HepG2 (cell line): Measurements from ENCODE around the gene MRPL48. TPM values are rescaled to one million over a fixed set of nuclear protein-coding genes. Genes with fewer than 3 reads are reported as not detected.

Experiments
- AGO2 ChIP-seq: fragments of 200-400 bp; formaldehyde crosslinking; optimal IDR thresholded peaks from 2 replicates; pipeline ENCODE3; 2017; ENCODE audit warnings: mild to moderate bottlenecking, low read depth, low read length, moderate library complexity
- ARHGAP35 ChIP-seq: sonication (generic); formaldehyde crosslinking; IDR thresholded peaks from 2 replicates; pipeline ENCODE4 v1.9.0; 2022; ENCODE audit warnings: mild to moderate bottlenecking, inconsistent platforms, moderate library complexity, missing genetic modification reagents, borderline replicate concordance
- ATF1 ChIP-seq: IDR thresholded peaks from 2 replicates; pipeline ENCODE4 v1.6.1; 2016; ENCODE audit warnings: mild to moderate bottlenecking, control low read depth
- ELF3 ChIP-seq: IDR thresholded peaks from 2 replicates; pipeline ENCODE4 v1.6.1; 2016; ENCODE audit warnings: missing genetic modification reagents, missing compliant biosample characterization
- MAFF ChIP-seq: IDR thresholded peaks from 2 replicates; pipeline ENCODE4 v1.6.1; 2011; ENCODE audit warnings: low read depth, low read length, improper control_type of control experiment
- PCBP1 ChIP-seq: fragments of 200-400 bp; formaldehyde crosslinking; IDR thresholded peaks from 2 replicates; pipeline ENCODE4 v1.6.1; 2017; ENCODE audit warnings: mild to moderate bottlenecking, low read depth, low read length, borderline replicate concordance
- ZFP82 ChIP-seq: sonication (generic); formaldehyde crosslinking; IDR thresholded peaks from 2 replicates; pipeline ENCODE4 v1.5.1; 2020; ENCODE audit warnings: mild to moderate bottlenecking, missing genetic modification reagents, borderline replicate concordance
- ZNF12 ChIP-seq: sonication (generic); formaldehyde crosslinking; IDR thresholded peaks from 2 replicates; pipeline ENCODE4 v1.5.0; 2020; ENCODE audit warnings: missing genetic modification reagents
- ZNF432 ChIP-seq: sonication (generic); formaldehyde crosslinking; IDR thresholded peaks from 2 replicates; pipeline ENCODE4 v1.5.0; 2020; ENCODE audit warnings: missing genetic modification reagents, mild to moderate bottlenecking, borderline replicate concordance
- ZNF7 ChIP-seq: IDR thresholded peaks from 2 replicates; pipeline ENCODE4 v1.6.1; 2016; ENCODE audit warnings: missing biosample characterization, missing genetic modification reagents
- polyA plus RNA-seq, 8 experiments: library from polyadenylated mRNA; depleted of rRNA in 3 of 8; stranded (reverse) in 7 of 8; unstranded in 1 of 8; fragments of >200 nt; fragmentation: Illumina TruSeq in 4 of 8; extraction: Trizol in 4 of 8; gene quantifications; 2 replicates each; pipeline versions ENCODE4 v1.2.1 to v1.2.3, GENCODE V29; 2011 to 2016; ENCODE audit warnings: low read depth in 4 of 8, missing spikeins in 1 of 8, mixed read lengths in 1 of 8; ENCODE audit not compliant: insufficient read depth in 1 of 8
- total RNA-seq, 5 experiments: library from RNA; depleted of rRNA; stranded (reverse); fragments of >200 nt; fragmentation: Illumina TruSeq; extraction: Trizol; gene quantifications; 2 replicates each; pipeline ENCODE4 v1.2.3, GENCODE V29; 2016; ENCODE audit warnings: low read depth in 1 of 5
- TF ChIP-seq, protein P1 (sequence below): sonication (generic); formaldehyde crosslinking; IDR thresholded peaks from 2 replicates; pipeline ENCODE4 v1.8.0; 2022; ENCODE audit warnings: mild to moderate bottlenecking, missing genetic modification reagents; ENCODE audit not compliant: insufficient replicate concordance
- TF ChIP-seq, protein P2 (sequence below): sonication (generic); formaldehyde crosslinking; IDR thresholded peaks from one replicate; pipeline ENCODE4 v1.5.1; 2020; ENCODE audit warnings: mild to moderate bottlenecking, missing genetic modification reagents; ENCODE audit errors: not compliant biosample characterization
- TF ChIP-seq, protein P3 (sequence below): IDR thresholded peaks from 2 replicates; pipeline ENCODE4 v1.6.1; 2012; ENCODE audit warnings: inconsistent platforms
- TF ChIP-seq, protein P4 (sequence below): sonication (generic); formaldehyde crosslinking; IDR thresholded peaks from 2 replicates; pipeline ENCODE4 v1.5.0; 2020; ENCODE audit warnings: missing genetic modification reagents, mild to moderate bottlenecking, borderline replicate concordance
- TF ChIP-seq, protein P5 (sequence below): sonication (generic); IDR thresholded peaks from 2 replicates; pipeline ENCODE4 v1.6.1; 2016; ENCODE audit warnings: low read depth, borderline replicate concordance
- TF ChIP-seq, protein P6 (sequence below): sonication (generic); formaldehyde crosslinking; IDR thresholded peaks from 2 replicates; pipeline ENCODE4 v1.4.0; 2020; ENCODE audit warnings: low read depth, mild to moderate bottlenecking, missing genetic modification reagents

MRPL48 gene
- total and polyA plus RNA-seq, 2 of the 13 experiments (the other 11 are each of a cell fraction or from before 2014, with no cell fraction given) = 61.2 to 67.9 TPM

DNA sequence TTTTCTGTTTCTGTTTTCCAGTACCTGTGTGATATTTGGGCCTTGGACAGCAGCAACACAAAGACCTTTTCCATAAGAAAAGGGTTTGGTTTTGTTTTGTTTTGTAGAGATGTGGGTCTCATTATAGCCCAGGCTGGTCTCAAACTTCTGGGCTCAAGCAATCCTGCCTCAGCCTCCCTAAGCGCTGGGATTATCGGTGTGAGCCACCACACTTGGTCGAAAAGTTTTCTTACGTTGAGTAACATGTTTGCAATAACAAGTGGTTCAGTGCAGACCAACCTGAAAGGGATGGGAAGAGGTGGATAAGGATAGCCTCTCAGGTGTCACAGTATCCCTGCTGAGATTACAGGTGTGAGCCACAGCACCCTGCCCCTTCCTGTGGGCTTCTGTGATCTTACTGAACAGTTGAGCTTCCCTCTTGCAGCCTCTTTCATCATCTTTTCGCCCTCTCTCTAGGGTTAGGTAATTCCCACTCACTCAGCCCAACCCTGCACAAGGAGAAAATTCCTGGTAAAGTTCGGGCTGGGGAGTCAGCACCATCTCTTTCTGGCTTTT is 3.5 kb upstream of the MRPL48 start (continued):
- TF ChIP-seq ZFP82 (CRISPR knock-in tag) (no peak), PCBP1 (no peak), ARHGAP35 (CRISPR knock-in tag) (no peak), ZNF7 (CRISPR knock-in tag) (peak; percentile 80), AGO2 (no peak), ZNF432 (CRISPR knock-in tag) (no peak), ELF3 (CRISPR knock-in tag) (peak; percentile 65; the same call in 1 of the 2 replicates), MAFF (no peak), ATF1 (CRISPR knock-in tag) (no peak), ZNF12 (CRISPR knock-in tag) (peak; percentile 39; the same call in 1 of the 2 replicates)
- TF ChIP-seq, protein P1, sequence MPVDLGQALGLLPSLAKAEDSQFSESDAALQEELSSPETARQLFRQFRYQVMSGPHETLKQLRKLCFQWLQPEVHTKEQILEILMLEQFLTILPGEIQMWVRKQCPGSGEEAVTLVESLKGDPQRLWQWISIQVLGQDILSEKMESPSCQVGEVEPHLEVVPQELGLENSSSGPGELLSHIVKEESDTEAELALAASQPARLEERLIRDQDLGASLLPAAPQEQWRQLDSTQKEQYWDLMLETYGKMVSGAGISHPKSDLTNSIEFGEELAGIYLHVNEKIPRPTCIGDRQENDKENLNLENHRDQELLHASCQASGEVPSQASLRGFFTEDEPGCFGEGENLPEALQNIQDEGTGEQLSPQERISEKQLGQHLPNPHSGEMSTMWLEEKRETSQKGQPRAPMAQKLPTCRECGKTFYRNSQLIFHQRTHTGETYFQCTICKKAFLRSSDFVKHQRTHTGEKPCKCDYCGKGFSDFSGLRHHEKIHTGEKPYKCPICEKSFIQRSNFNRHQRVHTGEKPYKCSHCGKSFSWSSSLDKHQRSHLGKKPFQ (CRISPR knock-in tag) = peak; percentile 95
- TF ChIP-seq, protein P2, sequence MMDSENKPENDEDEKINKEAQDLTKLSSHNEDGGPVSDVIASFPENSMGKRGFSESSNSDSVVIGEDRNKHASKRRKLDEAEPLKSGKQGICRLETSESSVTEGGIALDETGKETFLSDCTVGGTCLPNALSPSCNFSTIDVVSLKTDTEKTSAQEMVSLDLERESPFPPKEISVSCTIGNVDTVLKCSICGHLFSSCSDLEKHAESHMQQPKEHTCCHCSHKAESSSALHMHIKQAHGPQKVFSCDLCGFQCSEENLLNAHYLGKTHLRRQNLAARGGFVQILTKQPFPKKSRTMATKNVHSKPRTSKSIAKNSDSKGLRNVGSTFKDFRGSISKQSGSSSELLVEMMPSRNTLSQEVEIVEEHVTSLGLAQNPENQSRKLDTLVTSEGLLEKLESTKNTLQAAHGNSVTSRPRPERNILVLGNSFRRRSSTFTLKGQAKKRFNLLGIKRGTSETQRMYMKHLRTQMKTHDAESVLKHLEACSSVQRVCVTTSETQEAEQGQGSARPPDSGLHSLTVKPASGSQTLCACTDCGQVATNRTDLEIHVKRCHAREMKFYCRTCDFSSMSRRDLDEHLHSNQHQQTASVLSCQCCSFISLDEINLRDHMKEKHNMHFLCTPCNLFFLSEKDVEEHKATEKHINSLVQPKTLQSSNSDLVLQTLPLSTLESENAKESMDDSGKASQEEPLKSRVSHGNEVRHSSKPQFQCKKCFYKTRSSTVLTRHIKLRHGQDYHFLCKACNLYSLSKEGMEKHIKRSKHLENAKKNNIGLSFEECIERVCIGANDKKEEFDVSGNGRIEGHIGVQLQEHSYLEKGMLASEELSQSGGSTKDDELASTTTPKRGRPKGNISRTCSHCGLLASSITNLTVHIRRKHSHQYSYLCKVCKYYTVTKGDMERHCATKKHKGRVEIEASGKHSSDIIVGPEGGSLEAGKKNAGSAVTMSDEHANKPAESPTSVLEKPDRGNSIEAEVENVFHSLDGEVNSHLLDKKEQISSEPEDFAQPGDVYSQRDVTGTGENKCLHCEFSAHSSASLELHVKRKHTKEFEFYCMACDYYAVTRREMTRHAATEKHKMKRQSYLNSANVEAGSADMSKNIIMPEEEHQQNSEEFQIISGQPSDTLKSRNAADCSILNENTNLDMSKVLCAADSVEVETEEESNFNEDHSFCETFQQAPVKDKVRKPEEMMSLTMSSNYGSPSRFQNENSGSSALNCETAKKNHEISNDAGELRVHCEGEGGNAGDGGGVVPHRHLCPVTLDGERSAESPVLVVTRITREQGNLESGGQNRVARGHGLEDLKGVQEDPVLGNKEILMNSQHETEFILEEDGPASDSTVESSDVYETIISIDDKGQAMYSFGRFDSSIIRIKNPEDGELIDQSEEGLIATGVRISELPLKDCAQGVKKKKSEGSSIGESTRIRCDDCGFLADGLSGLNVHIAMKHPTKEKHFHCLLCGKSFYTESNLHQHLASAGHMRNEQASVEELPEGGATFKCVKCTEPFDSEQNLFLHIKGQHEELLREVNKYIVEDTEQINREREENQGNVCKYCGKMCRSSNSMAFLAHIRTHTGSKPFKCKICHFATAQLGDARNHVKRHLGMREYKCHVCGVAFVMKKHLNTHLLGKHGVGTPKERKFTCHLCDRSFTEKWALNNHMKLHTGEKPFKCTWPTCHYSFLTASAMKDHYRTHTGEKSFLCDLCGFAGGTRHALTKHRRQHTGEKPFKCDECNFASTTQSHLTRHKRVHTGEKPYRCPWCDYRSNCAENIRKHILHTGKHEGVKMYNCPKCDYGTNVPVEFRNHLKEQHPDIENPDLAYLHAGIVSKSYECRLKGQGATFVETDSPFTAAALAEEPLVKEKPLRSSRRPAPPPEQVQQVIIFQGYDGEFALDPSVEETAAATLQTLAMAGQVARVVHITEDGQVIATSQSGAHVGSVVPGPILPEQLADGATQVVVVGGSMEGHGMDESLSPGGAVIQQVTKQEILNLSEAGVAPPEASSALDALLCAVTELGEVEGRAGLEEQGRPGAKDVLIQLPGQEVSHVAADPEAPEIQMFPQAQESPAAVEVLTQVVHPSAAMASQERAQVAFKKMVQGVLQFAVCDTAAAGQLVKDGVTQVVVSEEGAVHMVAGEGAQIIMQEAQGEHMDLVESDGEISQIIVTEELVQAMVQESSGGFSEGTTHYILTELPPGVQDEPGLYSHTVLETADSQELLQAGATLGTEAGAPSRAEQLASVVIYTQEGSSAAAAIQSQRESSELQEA (CRISPR knock-in tag) = no peak
- TF ChIP-seq, protein P3, sequence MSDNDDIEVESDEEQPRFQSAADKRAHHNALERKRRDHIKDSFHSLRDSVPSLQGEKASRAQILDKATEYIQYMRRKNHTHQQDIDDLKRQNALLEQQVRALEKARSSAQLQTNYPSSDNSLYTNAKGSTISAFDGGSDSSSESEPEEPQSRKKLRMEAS = no peak; the same call in 1 of the 2 replicates
- TF ChIP-seq, protein P4, sequence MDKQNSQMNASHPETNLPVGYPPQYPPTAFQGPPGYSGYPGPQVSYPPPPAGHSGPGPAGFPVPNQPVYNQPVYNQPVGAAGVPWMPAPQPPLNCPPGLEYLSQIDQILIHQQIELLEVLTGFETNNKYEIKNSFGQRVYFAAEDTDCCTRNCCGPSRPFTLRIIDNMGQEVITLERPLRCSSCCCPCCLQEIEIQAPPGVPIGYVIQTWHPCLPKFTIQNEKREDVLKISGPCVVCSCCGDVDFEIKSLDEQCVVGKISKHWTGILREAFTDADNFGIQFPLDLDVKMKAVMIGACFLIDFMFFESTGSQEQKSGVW (CRISPR knock-in tag) = no peak
- TF ChIP-seq, protein P5, sequence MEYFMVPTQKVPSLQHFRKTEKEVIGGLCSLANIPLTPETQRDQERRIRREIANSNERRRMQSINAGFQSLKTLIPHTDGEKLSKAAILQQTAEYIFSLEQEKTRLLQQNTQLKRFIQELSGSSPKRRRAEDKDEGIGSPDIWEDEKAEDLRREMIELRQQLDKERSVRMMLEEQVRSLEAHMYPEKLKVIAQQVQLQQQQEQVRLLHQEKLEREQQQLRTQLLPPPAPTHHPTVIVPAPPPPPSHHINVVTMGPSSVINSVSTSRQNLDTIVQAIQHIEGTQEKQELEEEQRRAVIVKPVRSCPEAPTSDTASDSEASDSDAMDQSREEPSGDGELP = no peak; the same call in 1 of the 2 replicates
- TF ChIP-seq, protein P6, sequence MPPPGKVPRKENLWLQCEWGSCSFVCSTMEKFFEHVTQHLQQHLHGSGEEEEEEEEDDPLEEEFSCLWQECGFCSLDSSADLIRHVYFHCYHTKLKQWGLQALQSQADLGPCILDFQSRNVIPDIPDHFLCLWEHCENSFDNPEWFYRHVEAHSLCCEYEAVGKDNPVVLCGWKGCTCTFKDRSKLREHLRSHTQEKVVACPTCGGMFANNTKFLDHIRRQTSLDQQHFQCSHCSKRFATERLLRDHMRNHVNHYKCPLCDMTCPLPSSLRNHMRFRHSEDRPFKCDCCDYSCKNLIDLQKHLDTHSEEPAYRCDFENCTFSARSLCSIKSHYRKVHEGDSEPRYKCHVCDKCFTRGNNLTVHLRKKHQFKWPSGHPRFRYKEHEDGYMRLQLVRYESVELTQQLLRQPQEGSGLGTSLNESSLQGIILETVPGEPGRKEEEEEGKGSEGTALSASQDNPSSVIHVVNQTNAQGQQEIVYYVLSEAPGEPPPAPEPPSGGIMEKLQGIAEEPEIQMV (CRISPR knock-in tag) = 0 out of 2 replicates have a peak, but pooled peaks have one; percentile 46
